Endothelial cell (in vitro differentiated cells): Measurements from ENCODE around the gene C6orf62. TPM values are rescaled to one million over a fixed set of nuclear protein-coding genes. Genes with fewer than 3 reads are reported as not detected.
"Not testable (repeated sequence)": the region's sequence is repeated elsewhere in the genome, so short reads cannot be mapped to it uniquely, and the experiment has no call there.

ENCODE experiments used
- DNase-seq: peaks from one replicate; pipeline ENCODE4 v3.0.0; 2021; ENCODE audit warnings: low spot score
- H3K27ac Mint-ChIP-seq: one replicate; pipeline ENCODE4 v1.8.0; 2021; ENCODE audit warnings: mixed read lengths, inconsistent platforms; ENCODE audit not compliant: unreplicated experiment
- H3K27me3 Mint-ChIP-seq: one replicate; pipeline ENCODE4 v1.8.0; 2021; ENCODE audit warnings: mild to moderate bottlenecking, moderate library complexity, mixed read lengths, inconsistent platforms; ENCODE audit not compliant: unreplicated experiment
- H3K36me3 Mint-ChIP-seq: one replicate; pipeline ENCODE4 v1.8.0; 2021; ENCODE audit warnings: mild to moderate bottlenecking, low read depth, mixed read lengths, inconsistent platforms; ENCODE audit not compliant: unreplicated experiment
- H3K4me1 Mint-ChIP-seq: one replicate; pipeline ENCODE4 v1.8.0; 2021; ENCODE audit warnings: mild to moderate bottlenecking, mixed read lengths, inconsistent platforms; ENCODE audit not compliant: unreplicated experiment
- H3K4me3 Mint-ChIP-seq: one replicate; pipeline ENCODE4 v1.8.0; 2021; ENCODE audit warnings: mild to moderate bottlenecking, mixed read lengths, inconsistent platforms; ENCODE audit not compliant: unreplicated experiment
- H3K9me3 Mint-ChIP-seq: one replicate; pipeline ENCODE4 v1.8.0; 2021; ENCODE audit warnings: mixed read lengths, inconsistent platforms; ENCODE audit not compliant: unreplicated experiment
- CTCF ChIP-seq: fragments of 200-600 bp; sonication (generic); IDR thresholded peaks from one replicate; pipeline ENCODE4 v1.5.0; 2021; ENCODE audit warnings: antibody characterized with exemption; ENCODE audit not compliant: unreplicated experiment
- total RNA-seq: library from RNA; stranded (reverse); fragmentation: NEBNext Ultra II Directional; extraction: Animal tissue kit (Norgen Biotek cat#: 25700); gene quantifications from one replicate; pipeline ENCODE4 v1.2.1, GENCODE V29; 2021; ENCODE audit not compliant: unreplicated experiment

The C6orf62 gene
- total RNA-seq, 1 donor from 2014 or later, result 88.8 TPM

- TF ChIP-seq CTCF, result no peak
- no peaks in the 10 kb centered on the region for H3K27me3 Mint-ChIP-seq
- no peak overlapping the region for H3K27ac Mint-ChIP-seq
- H3K4me1 Mint-ChIP-seq, result no peaks in the 10 kb centered on the region
- H3K4me3 Mint-ChIP-seq, result no peak overlapping the region
- DNase-seq, result no peak
- H3K36me3 Mint-ChIP-seq, result peaks cover 31% of the 10 kb centered on the region
- peaks cover 21% of the 10 kb centered on the region for H3K9me3 Mint-ChIP-seq
Measured at GRCh38 chr6:24673625-24674024, 45.3 kb downstream of the C6orf62 start.

- TF ChIP-seq CTCF, result no peak
- Mint-ChIP-seq H3K36me3 (peaks cover 34% of the 10 kb centered on the region), H3K4me3 (peak overlapping the region; percentile 35), H3K9me3 (peaks cover 21% of the 10 kb centered on the region), H3K27ac (no peak overlapping the region), H3K4me1 (no peaks in the 10 kb centered on the region), H3K27me3 (no peaks in the 10 kb centered on the region)
- DNase-seq, result no peak
Measured at GRCh38 chr6:24672620-24673182, 46.3 kb downstream of the C6orf62 start.

DNA sequence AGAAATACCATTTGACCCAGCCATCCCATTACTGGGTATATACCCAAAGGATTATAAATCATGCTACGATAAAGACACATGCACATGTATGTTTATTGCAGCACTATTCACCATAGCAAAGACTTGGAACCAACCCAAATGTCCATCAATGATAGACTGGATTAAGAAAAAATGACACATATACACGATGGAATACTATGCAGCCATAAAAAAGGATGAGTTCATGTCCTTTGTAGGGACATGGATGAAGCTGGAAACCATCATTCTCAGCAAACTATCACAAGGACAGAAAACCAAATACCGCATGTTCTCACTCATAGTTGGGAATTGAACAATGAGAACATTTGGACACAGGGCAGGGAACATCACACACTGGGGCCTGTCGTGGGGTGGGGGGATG lies 47.9 kb downstream of the C6orf62 start:
- H3K36me3 Mint-ChIP-seq, result peaks cover 37% of the 10 kb centered on the region
- DNase-seq, H3K4me1 Mint-ChIP-seq, H3K27ac Mint-ChIP-seq, H3K27me3 Mint-ChIP-seq, H3K4me3 Mint-ChIP-seq: not testable (repeated sequence)
- peaks cover 21% of the 10 kb centered on the region for H3K9me3 Mint-ChIP-seq

- not testable (repeated sequence) for H3K27me3 Mint-ChIP-seq, DNase-seq, H3K4me1 Mint-ChIP-seq, H3K27ac Mint-ChIP-seq
- Mint-ChIP-seq H3K4me3 (peak overlapping the region; percentile 73), H3K36me3 (peaks cover 43% of the 10 kb centered on the region), H3K9me3 (peaks cover 21% of the 10 kb centered on the region)
Measured at GRCh38 chr6:24670492-24670891, 48.5 kb downstream of the C6orf62 start.

DNA sequence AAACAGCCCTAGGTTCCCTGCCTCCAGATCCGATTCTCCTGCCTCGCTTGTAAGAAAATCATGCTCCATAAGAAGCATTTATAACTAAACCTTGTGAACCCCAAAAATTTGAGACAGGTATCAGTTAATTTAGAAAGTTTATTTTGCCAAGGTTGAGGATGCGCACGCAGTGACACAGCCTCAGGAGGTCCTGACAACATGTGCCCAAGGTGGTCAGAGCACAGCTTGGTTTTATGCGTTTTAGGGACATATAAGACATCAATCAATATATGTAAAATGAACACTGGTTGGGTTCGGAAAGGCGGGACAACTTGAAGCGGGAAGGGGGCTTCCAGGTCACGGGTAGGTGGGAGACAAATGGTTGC lies 50.0 kb downstream of the C6orf62 start:
- DNase-seq, result no peak
- TF ChIP-seq CTCF, result no peak
- Mint-ChIP-seq H3K4me3 (peak overlapping the region; percentile 12), H3K27ac (no peak overlapping the region), H3K27me3 (peaks cover 8% of the 10 kb centered on the region), H3K4me1 (peaks cover 14% of the 10 kb centered on the region), H3K9me3 (peaks cover 20% of the 10 kb centered on the region), H3K36me3 (peaks cover 43% of the 10 kb centered on the region)

DNA sequence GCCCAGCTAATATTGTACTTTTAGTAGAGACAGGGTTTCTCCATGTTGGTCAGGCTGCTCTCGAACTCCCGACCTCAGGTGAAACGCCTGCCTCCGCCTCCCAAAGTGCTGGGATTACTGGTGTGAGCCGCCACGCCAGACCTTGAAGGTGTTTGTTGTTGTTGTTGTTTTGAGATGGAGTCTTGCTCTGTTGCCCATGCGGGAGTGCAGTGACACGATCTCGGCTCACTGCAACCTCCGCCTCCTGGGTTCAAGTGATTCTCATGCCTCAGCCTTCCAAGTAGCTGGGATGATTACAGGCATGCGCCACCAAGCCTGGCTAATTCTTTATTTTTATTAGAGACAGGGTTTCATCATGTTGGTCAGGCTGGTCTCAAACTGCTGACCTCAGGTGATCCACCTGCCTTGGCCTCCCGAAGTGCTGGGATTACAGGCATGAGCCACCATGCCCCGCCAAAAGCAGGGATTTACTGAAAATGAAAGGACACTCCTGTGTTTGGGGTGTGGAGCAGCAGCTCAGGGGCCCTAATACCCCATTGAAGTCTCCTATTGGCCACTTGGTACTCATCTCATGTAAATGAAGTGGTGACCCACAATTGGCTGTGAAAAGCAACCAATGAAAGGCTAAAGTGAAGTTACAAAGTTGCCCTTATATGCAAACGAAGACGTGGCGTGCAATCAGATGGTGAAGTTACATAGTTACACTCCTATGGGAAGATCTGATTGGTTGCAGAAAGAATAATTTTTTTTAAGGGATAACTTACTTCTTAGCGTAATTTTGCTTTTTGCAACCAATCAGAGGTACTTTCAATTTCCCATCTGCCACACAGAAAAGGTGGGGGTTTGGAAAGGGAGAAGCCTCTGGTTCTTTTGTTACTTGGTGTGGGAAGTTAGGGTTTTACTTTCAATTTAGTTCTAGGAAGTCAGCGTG lies 50.6 kb downstream of the C6orf62 start:
- H3K36me3 Mint-ChIP-seq, result peaks cover 49% of the 10 kb centered on the region

More for the DNA sequence above, 50.6 kb downstream of the C6orf62 start:
- not testable (repeated sequence) for DNase-seq, H3K27ac Mint-ChIP-seq, H3K27me3 Mint-ChIP-seq
- peaks cover 15% of the 10 kb centered on the region for H3K9me3 Mint-ChIP-seq
- H3K4me1 Mint-ChIP-seq, result peaks cover 16% of the 10 kb centered on the region
- peak overlapping the region; percentile 12 for H3K4me3 Mint-ChIP-seq
